ENCODE measurements around the gene RNU1-3. TPM values are rescaled to one million over a fixed set of nuclear protein-coding genes. Genes with fewer than 3 reads are reported as not detected.
"Not testable (repeated sequence)": the region's sequence is repeated elsewhere in the genome, so short reads cannot be mapped to it uniquely, and the experiment has no call there.

RNU1-3 gene
- total RNA-seq, 4 donors from 2014 or later: under 0.01 to 2,125 (median under 0.01) TPM

- peak; percentile 34 to 46 for DNase-seq
- Histone ChIP-seq H3K4me1 (peaks cover 0 to 16% of the 10 kb centered on the region in 2 donors), H3K4me3 (peak overlapping the region; percentile 48 to 65), H3K27ac (peak overlapping the region; percentile 73 to 78)
- H3K36me3 ChIP-seq; H3K9me3 ChIP-seq; H3K27me3 ChIP-seq; intact Hi-C loops (cut with DNase I; ENCODE audit: low total_unique reads): not testable (repeated sequence)
Observed at GRCh38 chr1:16645271-16646060, 21.3 kb downstream of the RNU1-3 start.

DNA sequence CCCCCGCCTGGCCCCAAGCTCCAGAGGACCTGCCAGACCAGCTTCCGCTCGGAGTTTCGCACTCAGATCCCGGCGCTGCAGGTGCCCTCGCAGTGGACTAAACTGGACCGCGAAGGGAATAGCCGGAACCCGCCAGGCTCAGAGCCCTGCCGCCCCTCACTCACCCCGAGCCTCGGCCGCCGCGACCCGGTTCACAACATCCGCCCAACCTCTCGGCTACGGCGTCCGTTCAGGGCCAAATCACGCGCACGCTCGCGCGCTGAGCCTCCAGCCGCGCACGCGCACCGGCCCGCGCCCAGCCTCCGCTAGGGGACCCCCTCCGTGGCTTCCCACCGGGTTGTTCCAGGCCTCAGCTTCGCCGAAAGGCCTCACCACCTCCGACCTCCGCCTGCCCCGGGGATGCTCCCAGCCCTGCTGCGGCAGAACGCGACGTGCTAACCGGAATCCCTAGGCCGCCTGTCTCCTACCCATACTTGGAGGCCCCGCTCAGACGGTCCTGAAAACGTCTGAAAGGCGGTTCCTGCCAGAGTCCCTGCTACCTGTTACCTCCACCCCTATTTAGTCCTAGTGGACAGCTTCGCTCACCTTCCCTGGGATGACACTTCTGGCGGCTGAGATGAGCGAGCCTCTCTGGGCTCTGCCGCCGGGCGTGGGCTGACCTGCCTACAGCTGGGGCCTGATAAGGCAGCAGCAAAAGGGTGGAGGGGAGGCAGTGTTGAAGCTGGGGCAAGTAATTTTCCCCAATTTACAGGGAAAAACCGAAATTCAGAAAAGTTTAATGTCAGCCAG, 22.1 kb downstream of the RNU1-3 start:
- H3K4me1 ChIP-seq: peaks cover 0 to 16% of the 10 kb centered on the region in 2 donors
- H3K36me3 ChIP-seq; intact Hi-C loops (cut with DNase I; ENCODE audit: low total_unique reads); H3K9me3 ChIP-seq; H3K27me3 ChIP-seq: not testable (repeated sequence)
- H3K4me3 ChIP-seq: peak overlapping the region; percentile 48 to 65
- TF ChIP-seq POLR2A (IDR thresholded peaks at IDR 0.05): peak in 1 of 2 donors; percentile 65
- TF ChIP-seq, protein P1, sequence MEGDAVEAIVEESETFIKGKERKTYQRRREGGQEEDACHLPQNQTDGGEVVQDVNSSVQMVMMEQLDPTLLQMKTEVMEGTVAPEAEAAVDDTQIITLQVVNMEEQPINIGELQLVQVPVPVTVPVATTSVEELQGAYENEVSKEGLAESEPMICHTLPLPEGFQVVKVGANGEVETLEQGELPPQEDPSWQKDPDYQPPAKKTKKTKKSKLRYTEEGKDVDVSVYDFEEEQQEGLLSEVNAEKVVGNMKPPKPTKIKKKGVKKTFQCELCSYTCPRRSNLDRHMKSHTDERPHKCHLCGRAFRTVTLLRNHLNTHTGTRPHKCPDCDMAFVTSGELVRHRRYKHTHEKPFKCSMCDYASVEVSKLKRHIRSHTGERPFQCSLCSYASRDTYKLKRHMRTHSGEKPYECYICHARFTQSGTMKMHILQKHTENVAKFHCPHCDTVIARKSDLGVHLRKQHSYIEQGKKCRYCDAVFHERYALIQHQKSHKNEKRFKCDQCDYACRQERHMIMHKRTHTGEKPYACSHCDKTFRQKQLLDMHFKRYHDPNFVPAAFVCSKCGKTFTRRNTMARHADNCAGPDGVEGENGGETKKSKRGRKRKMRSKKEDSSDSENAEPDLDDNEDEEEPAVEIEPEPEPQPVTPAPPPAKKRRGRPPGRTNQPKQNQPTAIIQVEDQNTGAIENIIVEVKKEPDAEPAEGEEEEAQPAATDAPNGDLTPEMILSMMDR (IDR thresholded peaks at IDR 0.05): peak; percentile 51 to 79 (median 68)
- peak; percentile 97 to 98 for DNase-seq
- peak overlapping the region; percentile 73 to 78 for H3K27ac ChIP-seq

- no peaks in the 10 kb centered on the region for H3K9me3 ChIP-seq
- H3K4me1 ChIP-seq: peaks cover 0 to 16% of the 10 kb centered on the region in 2 donors
- TF ChIP-seq, protein P1 (IDR thresholded peaks at IDR 0.05): no peak
- no peak for TF ChIP-seq POLR2A (IDR thresholded peaks at IDR 0.05)
- H3K27me3 ChIP-seq: no peaks in the 10 kb centered on the region
- peak overlapping the region; percentile 73 to 78 for H3K27ac ChIP-seq
- intact Hi-C loops (cut with DNase I; ENCODE audit: low total_unique reads): no loop called here
- DNase-seq: no peak
- H3K4me3 ChIP-seq: peak overlapping the region; percentile 48 to 65
- H3K36me3 ChIP-seq: no peaks in the 10 kb centered on the region
Observed at GRCh38 chr1:16644193-16644481, 22.6 kb downstream of the RNU1-3 start.

DNA sequence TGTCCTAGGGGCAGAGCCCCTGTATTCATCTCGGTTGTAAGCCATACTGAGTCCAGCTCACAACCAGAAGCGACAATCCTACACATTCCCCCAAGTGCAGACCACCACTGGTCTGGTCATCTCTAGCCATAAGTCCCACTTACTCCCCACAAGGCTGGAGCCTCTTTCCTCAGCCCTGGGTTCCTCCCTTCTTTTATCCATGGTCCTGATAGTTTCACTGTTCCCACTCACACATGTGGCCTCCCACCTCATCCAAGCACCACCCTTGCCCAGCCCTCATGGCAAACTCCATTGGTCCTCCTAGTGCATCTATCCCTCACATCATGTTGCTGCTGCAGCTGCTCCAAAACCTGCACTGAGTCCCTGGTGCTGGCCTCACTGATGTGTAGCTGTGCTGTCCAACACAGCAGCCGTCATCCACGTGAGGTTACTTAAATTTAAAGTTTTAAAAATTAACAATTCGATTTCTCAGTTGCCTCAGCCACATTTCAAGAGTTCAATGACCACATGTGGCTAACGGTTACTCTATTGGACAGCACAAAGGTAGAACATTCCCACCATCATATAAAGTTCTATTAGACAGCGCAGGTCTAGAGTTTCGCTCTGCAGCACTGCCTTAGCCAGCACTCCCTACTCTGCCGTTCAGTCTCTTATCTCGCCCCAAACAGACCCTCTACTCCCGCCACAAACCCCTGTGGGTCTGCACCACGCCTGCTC, 23.1 kb downstream of the RNU1-3 start:
- Histone ChIP-seq H3K27ac (peak overlapping the region; percentile 73 to 78), H3K4me3 (peak overlapping the region; percentile 48 to 65), H3K4me1 (peaks cover 0 to 16% of the 10 kb centered on the region in 2 donors)
- H3K9me3 ChIP-seq; intact Hi-C loops (cut with DNase I; ENCODE audit: low total_unique reads); H3K36me3 ChIP-seq; H3K27me3 ChIP-seq: not testable (repeated sequence)
- DNase-seq: peak; percentile 16 to 20

DNA sequence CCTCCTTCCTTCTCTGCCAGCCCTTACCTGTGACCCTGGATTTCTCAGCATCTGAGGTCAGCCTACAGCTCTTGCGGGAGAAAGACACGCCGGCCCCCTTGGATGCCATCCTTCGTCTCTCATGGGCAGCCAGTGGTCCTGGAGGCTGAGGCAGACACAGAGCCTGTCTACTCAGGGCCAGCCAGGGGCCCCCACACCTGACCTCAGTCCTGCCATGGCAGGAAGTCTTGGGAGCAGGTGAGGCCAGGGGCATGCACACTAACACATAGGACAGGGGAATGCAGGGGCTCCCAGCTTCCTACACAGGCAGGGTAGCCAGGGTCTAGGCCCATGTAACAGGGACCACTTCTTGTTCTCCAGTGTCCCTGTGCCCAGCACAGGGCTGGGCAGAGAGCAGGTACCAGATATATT, 23.7 kb downstream of the RNU1-3 start:
- peak; percentile 22 to 39 for DNase-seq
- H3K27ac ChIP-seq; H3K36me3 ChIP-seq; H3K4me3 ChIP-seq; intact Hi-C loops (cut with DNase I; ENCODE audit: low total_unique reads); H3K27me3 ChIP-seq; H3K9me3 ChIP-seq: not testable (repeated sequence)
- peaks cover 0 to 16% of the 10 kb centered on the region in 2 donors for H3K4me1 ChIP-seq

GRCh38 chr1:16642025-16642966, 24.5 kb downstream of the RNU1-3 start:
- H3K27ac ChIP-seq; H3K36me3 ChIP-seq; H3K9me3 ChIP-seq; H3K27me3 ChIP-seq; H3K4me3 ChIP-seq; intact Hi-C loops (cut with DNase I; ENCODE audit: low total_unique reads): not testable (repeated sequence)
- peak; percentile 14 to 16 for DNase-seq
- H3K4me1 ChIP-seq: peaks cover 0 to 16% of the 10 kb centered on the region in 2 donors

GRCh38 chr1:16641159-16641975, 25.4 kb downstream of the RNU1-3 start:
- H3K36me3 ChIP-seq; DNase-seq; intact Hi-C loops (cut with DNase I; ENCODE audit: low total_unique reads); H3K4me3 ChIP-seq; H3K27me3 ChIP-seq; H3K27ac ChIP-seq; H3K9me3 ChIP-seq: not testable (repeated sequence)
- peaks cover 0 to 16% of the 10 kb centered on the region in 2 donors for H3K4me1 ChIP-seq

DNA sequence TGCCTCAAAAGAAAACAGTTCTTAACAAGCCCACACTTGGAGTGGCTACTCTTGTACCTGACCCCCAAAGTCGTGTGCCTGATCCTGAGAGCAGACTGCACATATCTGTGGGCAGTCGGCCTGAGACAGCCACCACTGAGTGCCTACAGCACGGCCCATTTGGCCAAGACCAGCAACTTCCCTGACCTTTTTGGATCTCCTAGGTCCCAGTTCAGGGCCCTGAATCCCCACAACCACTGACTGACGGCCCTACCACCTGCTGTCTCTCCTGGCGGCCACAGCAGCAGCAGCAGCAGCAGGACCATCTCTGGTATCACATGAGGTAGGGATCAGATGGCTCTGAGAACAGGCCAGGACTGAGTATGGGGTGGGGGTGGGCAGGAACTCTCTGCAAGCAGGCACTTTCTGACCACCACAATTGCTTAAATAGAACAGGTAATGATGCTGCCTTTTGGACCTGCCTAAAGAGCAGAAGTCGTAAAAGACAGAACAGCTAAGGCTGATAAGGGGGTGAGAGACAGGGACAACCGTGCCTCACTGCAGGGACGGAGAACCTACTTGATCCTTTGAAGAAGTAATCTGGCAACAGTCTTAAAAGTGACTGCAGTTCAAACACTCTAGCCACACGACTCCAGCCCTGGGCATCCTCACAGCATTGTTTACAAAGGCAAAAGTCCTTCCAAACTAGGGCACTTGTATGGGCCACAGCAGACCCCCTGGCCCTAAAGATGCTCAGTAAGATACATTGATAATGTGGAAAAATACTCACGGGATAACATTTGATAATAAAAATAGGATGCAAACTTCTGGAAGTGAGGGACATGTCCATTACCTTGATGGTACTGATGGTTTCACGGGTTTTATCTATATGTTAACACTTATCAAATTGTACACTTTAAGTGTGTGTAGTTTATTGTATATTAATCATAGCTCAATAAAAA, 27.4 kb downstream of the RNU1-3 start:
- intact Hi-C loops (cut with DNase I; ENCODE audit: low total_unique reads); H3K27me3 ChIP-seq; H3K36me3 ChIP-seq; H3K9me3 ChIP-seq; H3K27ac ChIP-seq; H3K4me3 ChIP-seq: not testable (repeated sequence)
- peaks cover 0 to 16% of the 10 kb centered on the region in 2 donors for H3K4me1 ChIP-seq
- peak; percentile 15 to 16 for DNase-seq

All from uterus (tissue), 4 donors.